GM21381 (cell line): ENCODE data around the gene DENND2D.
A peak's percentile ranks its signal among the peaks of the same experiment; 100 is the strongest.

Source experiments
- ATAC-seq: cut with Tn5 transposase; IDR thresholded peaks from one replicate; pipeline ENCODE4 v1.9.1; 2021; ENCODE audit warnings: mild to moderate bottlenecking, moderate library complexity; ENCODE audit not compliant: unreplicated experiment

The DENND2D gene

GRCh38 chr1:111183308-111184069 is 17.0 kb downstream of the DENND2D start:
- ATAC-seq, result no peak

- ATAC-seq, result no peak
Observed at GRCh38 chr1:111182052-111182451, 18.4 kb downstream of the DENND2D start.

- ATAC-seq, result no peak
Observed at GRCh38 chr1:111179968-111180533, 20.4 kb downstream of the DENND2D start.

- ATAC-seq, result no peak
Observed at GRCh38 chr1:111176678-111177077, 23.8 kb downstream of the DENND2D start.

- ATAC-seq, result no peak
Observed at GRCh38 chr1:111175349-111175748, 25.1 kb downstream of the DENND2D start.

- no peak for ATAC-seq
Observed at GRCh38 chr1:111174070-111174469, 26.4 kb downstream of the DENND2D start.

GRCh38 chr1:111172463-111172862 is 28.0 kb downstream of the DENND2D start:
- ATAC-seq, result no peak

GRCh38 chr1:111164151-111164550 is 36.3 kb downstream of the DENND2D start:
- no peak for ATAC-seq

GRCh38 chr1:111163363-111163762 is 37.1 kb downstream of the DENND2D start:
- ATAC-seq, result no peak

GRCh38 chr1:111162488-111162880 is 38.0 kb downstream of the DENND2D start:
- no peak for ATAC-seq

- no peak for ATAC-seq
Observed at GRCh38 chr1:111161843-111162487, 38.5 kb downstream of the DENND2D start.

GRCh38 chr1:111157431-111157830 is 43.0 kb downstream of the DENND2D start:
- no peak for ATAC-seq

GRCh38 chr1:111154021-111154999 is 46.1 kb downstream of the DENND2D start:
- ATAC-seq, result no peak

- ATAC-seq, result no peak
Observed at GRCh38 chr1:111151838-111152237, 48.6 kb downstream of the DENND2D start.

GRCh38 chr1:111148376-111148881 is 52.0 kb downstream of the DENND2D start:
- ATAC-seq, result peak; percentile 55

- ATAC-seq, result no peak
Observed at GRCh38 chr1:111147948-111148347, 52.5 kb downstream of the DENND2D start.

GRCh38 chr1:111145963-111146768 is 54.3 kb downstream of the DENND2D start:
- ATAC-seq, result no peak

GRCh38 chr1:111145542-111145941 is 54.9 kb downstream of the DENND2D start:
- no peak for ATAC-seq

GRCh38 chr1:111142356-111142975 is 58.0 kb downstream of the DENND2D start:
- ATAC-seq, result no peak
